Activated gamma-delta T cell treated with Interleukin-2 at 50 U/mL for 16 hours (primary cell): ENCODE measurements around the gene TXNDC5.
A peak's percentile ranks its signal among the peaks of the same experiment; 100 is the strongest.

Source experiments
- DNase-seq: peaks from one replicate; pipeline ENCODE4 v3.0.0-alpha.2; 2020

The TXNDC5 gene

GRCh38 chr6:7910654-7911344 lies at the start of gene TXNDC5:
Gene TXNDC5, minus strand, starts transcription at chr6:7910788. Its CDS starts 12 bp downstream, at chr6:7910776.
- peak; percentile 55 for DNase-seq

GRCh38 chr6:7960141-7960540 lies 49.6 kb upstream of the TXNDC5 start:
- no peak for DNase-seq

- no peak for DNase-seq
These were observed 48.9 kb upstream of the TXNDC5 start for GRCh38 chr6:7959453-7959852.

GRCh38 chr6:7958464-7958863 lies 47.9 kb upstream of the TXNDC5 start:
- no peak for DNase-seq

GRCh38 chr6:7956257-7956656 lies 45.7 kb upstream of the TXNDC5 start:
- no peak for DNase-seq

- DNase-seq, result no peak
These were observed 44.1 kb upstream of the TXNDC5 start for GRCh38 chr6:7954477-7955200.

GRCh38 chr6:7953753-7954152 lies 43.2 kb upstream of the TXNDC5 start:
- DNase-seq, result no peak

GRCh38 chr6:7939864-7940228 lies 29.3 kb upstream of the TXNDC5 start:
- DNase-seq, result no peak

GRCh38 chr6:7939184-7939863 lies 28.7 kb upstream of the TXNDC5 start:
- no peak for DNase-seq

GRCh38 chr6:7938562-7939183 lies 28.1 kb upstream of the TXNDC5 start:
- DNase-seq, result no peak

GRCh38 chr6:7933794-7934193 lies 23.2 kb upstream of the TXNDC5 start:
- DNase-seq, result no peak

GRCh38 chr6:7932625-7933024 lies 22.0 kb upstream of the TXNDC5 start:
- no peak for DNase-seq

GRCh38 chr6:7924867-7925266 lies 14.3 kb upstream of the TXNDC5 start:
- no peak for DNase-seq

- DNase-seq, result no peak
These were observed 12.0 kb upstream of the TXNDC5 start for GRCh38 chr6:7922596-7922995.

GRCh38 chr6:7921632-7922092 lies 11.1 kb upstream of the TXNDC5 start:
- no peak for DNase-seq

- no peak for DNase-seq
These were observed 10.5 kb upstream of the TXNDC5 start for GRCh38 chr6:7921046-7921445.

GRCh38 chr6:7920425-7920824 lies 9.8 kb upstream of the TXNDC5 start:
- no peak for DNase-seq

- no peak for DNase-seq
These were observed 9.3 kb upstream of the TXNDC5 start for GRCh38 chr6:7919871-7920270.

- DNase-seq, result no peak
These were observed 7.8 kb upstream of the TXNDC5 start for GRCh38 chr6:7918403-7918802.

- no peak for DNase-seq
These were observed 7.1 kb upstream of the TXNDC5 start for GRCh38 chr6:7917729-7918128.

- DNase-seq, result no peak
These were observed 6.4 kb upstream of the TXNDC5 start for GRCh38 chr6:7916959-7917358.

GRCh38 chr6:7914991-7915789 lies 4.6 kb upstream of the TXNDC5 start:
- no peak for DNase-seq

GRCh38 chr6:7914311-7914710 lies 3.7 kb upstream of the TXNDC5 start:
- no peak for DNase-seq
